Astrocyte (in vitro differentiated cells and primary cell): ENCODE data around the gene CRIM1. TPM values are rescaled to one million over a fixed set of nuclear protein-coding genes. Genes with fewer than 3 reads are reported as not detected.

Source experiments
- DNase-seq: peaks from one replicate; pipeline ENCODE4 v3.0.0-alpha.2; 2010; ENCODE audit warnings: low read depth
- FAIRE-seq: peaks from 2 replicates; lab custom pipeline; 2011; peaks lifted over from hg19 to GRCh38; lab: Jason Lieb, UNC
- H2AFZ ChIP-seq: 2 replicates; pipeline ENCODE4 v1.6.0; 2012; ENCODE audit warnings: low read depth, low read length, inconsistent platforms
- H3K27ac ChIP-seq: 2 replicates; pipeline ENCODE4 v1.5.1; 2011; ENCODE audit warnings: low read depth, low read length, inconsistent platforms
- H3K27me3 ChIP-seq: 2 replicates; pipeline ENCODE4 v1.6.0; 2011; ENCODE audit warnings: low read length, inconsistent platforms; ENCODE audit not compliant: insufficient read depth
- H3K36me3 ChIP-seq: 2 replicates; pipeline ENCODE4 v1.5.1; 2011; ENCODE audit warnings: low read length, inconsistent platforms; ENCODE audit not compliant: insufficient read depth
- H3K4me1 ChIP-seq: 2 replicates; pipeline ENCODE4 v1.5.1; 2011; ENCODE audit warnings: low read length, inconsistent platforms; ENCODE audit not compliant: insufficient read depth
- H3K4me2 ChIP-seq: 2 replicates; pipeline ENCODE4 v1.6.0; 2012; ENCODE audit warnings: low read length, inconsistent platforms
- H3K4me3 ChIP-seq: 2 replicates; pipeline ENCODE4 v1.5.1; 2011; ENCODE audit warnings: low read depth, mild to moderate bottlenecking, low read length, inconsistent platforms; ENCODE audit not compliant: insufficient read depth
- H3K79me2 ChIP-seq: 2 replicates; pipeline ENCODE4 v1.6.0; 2012; ENCODE audit warnings: mild to moderate bottlenecking, low read length, inconsistent platforms; ENCODE audit not compliant: insufficient read depth
- H3K9ac ChIP-seq: 2 replicates; pipeline ENCODE4 v1.6.0; 2012; ENCODE audit warnings: mild to moderate bottlenecking, low read length, inconsistent platforms
- H3K9me3 ChIP-seq: 2 replicates; pipeline ENCODE4 v1.5.1; 2012; ENCODE audit warnings: low read depth, mild to moderate bottlenecking, low read length, inconsistent platforms; ENCODE audit not compliant: insufficient read depth
- H4K20me1 ChIP-seq: 2 replicates; pipeline ENCODE4 v1.6.0; 2012; ENCODE audit warnings: low read length, inconsistent platforms; ENCODE audit not compliant: insufficient read depth
- H3K27ac Mint-ChIP-seq: one replicate; pipeline ENCODE4 v1.8.0; 2021; ENCODE audit warnings: mild to moderate bottlenecking, mixed read lengths; ENCODE audit not compliant: unreplicated experiment
- H3K27me3 Mint-ChIP-seq: one replicate; pipeline ENCODE4 v1.8.0; 2021; ENCODE audit warnings: low read depth, mixed read lengths; ENCODE audit not compliant: unreplicated experiment
- H3K36me3 Mint-ChIP-seq: one replicate; pipeline ENCODE4 v1.8.0; 2021; ENCODE audit warnings: low read depth, mixed read lengths; ENCODE audit not compliant: unreplicated experiment
- H3K4me1 Mint-ChIP-seq: one replicate; pipeline ENCODE4 v1.8.0; 2021; ENCODE audit warnings: low read depth, mixed read lengths; ENCODE audit not compliant: unreplicated experiment
- H3K4me3 Mint-ChIP-seq: one replicate; pipeline ENCODE4 v1.8.0; 2021; ENCODE audit warnings: mild to moderate bottlenecking, moderate library complexity, mixed read lengths; ENCODE audit not compliant: unreplicated experiment
- H3K9me3 Mint-ChIP-seq: one replicate; pipeline ENCODE4 v1.8.0; 2021; ENCODE audit warnings: mild to moderate bottlenecking, mixed read lengths; ENCODE audit not compliant: unreplicated experiment
- EZH2 ChIP-seq: IDR thresholded peaks from 2 replicates; pipeline ENCODE4 v1.6.1; 2012; ENCODE audit warnings: mild to moderate bottlenecking, low read length, inconsistent platforms; ENCODE audit not compliant: insufficient read depth
- total RNA-seq: library from RNA; stranded (reverse); gene quantifications from 2 replicates; pipeline ENCODE4 v1.2.1, GENCODE V29; 2021
- TF ChIP-seq, protein P1 (sequence below): IDR thresholded peaks from 2 replicates; pipeline ENCODE4 v1.5.1; 2011; ENCODE audit warnings: low read depth, mild to moderate bottlenecking, inconsistent platforms, low read length, moderate library complexity; ENCODE audit not compliant: insufficient read depth

Gene CRIM1
- total RNA-seq, 1 donor from 2014 or later = 180 TPM

DNA sequence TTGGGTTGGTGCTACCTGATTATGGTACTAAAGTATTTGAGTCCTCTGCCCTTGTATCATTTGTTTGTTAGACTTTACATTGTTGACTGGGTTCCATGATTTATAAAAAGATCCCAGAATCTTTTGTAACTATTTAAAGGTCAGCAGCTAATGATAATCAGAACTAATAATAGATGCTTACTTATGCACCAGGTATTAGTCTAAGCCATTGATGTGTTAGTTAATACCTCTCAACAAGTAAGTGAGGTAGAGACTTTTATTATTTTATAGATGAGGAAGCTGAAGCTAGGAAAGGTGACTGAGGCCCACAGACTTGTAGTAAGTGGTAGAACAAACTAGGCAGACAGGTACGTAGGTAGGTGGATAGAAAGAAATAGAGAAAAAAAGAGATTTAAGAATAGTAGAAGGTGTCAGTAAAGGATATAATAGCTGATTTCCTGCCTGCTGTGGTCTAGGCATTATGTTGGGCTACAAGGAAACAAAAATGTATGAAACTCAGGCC, 68.1 kb downstream of the CRIM1 start:
- peaks cover 97% of the 10 kb centered on the region for H3K79me2 ChIP-seq
- no peak for FAIRE-seq

GRCh38 chr2:36425608-36426355, 70.2 kb downstream of the CRIM1 start:
- Histone ChIP-seq H3K4me3 (no peak overlapping the region), H3K27me3 (no peaks in the 10 kb centered on the region), H3K9ac (no peak overlapping the region), H2AFZ (no peak overlapping the region), H3K36me3 (peaks cover 18% of the 10 kb centered on the region), H3K27ac (no peak overlapping the region), H3K4me2 (no peak overlapping the region), H4K20me1 (peaks cover 82% of the 10 kb centered on the region), H3K79me2 (peaks cover 97% of the 10 kb centered on the region), H3K9me3 (no peaks in the 10 kb centered on the region), H3K4me1 (peaks cover 9% of the 10 kb centered on the region)
- TF ChIP-seq, protein P1, sequence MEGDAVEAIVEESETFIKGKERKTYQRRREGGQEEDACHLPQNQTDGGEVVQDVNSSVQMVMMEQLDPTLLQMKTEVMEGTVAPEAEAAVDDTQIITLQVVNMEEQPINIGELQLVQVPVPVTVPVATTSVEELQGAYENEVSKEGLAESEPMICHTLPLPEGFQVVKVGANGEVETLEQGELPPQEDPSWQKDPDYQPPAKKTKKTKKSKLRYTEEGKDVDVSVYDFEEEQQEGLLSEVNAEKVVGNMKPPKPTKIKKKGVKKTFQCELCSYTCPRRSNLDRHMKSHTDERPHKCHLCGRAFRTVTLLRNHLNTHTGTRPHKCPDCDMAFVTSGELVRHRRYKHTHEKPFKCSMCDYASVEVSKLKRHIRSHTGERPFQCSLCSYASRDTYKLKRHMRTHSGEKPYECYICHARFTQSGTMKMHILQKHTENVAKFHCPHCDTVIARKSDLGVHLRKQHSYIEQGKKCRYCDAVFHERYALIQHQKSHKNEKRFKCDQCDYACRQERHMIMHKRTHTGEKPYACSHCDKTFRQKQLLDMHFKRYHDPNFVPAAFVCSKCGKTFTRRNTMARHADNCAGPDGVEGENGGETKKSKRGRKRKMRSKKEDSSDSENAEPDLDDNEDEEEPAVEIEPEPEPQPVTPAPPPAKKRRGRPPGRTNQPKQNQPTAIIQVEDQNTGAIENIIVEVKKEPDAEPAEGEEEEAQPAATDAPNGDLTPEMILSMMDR = no peak
- TF ChIP-seq EZH2 = no peak
- Mint-ChIP-seq H3K9me3 (no peaks in the 10 kb centered on the region), H3K27ac (no peak overlapping the region), H3K4me1 (peaks cover 23% of the 10 kb centered on the region), H3K27me3 (no peaks in the 10 kb centered on the region), H3K36me3 (peaks cover 9% of the 10 kb centered on the region), H3K4me3 (no peak overlapping the region)
- DNase-seq (no peak), FAIRE-seq (no peak)

More for the DNA sequence above, 68.1 kb downstream of the CRIM1 start:
- Histone ChIP-seq H3K4me1 (peaks cover 9% of the 10 kb centered on the region), H4K20me1 (peaks cover 84% of the 10 kb centered on the region), H2AFZ (no peak overlapping the region), H3K9ac (no peak overlapping the region), H3K4me2 (no peak overlapping the region), H3K27ac (no peak overlapping the region), H3K9me3 (no peaks in the 10 kb centered on the region), H3K27me3 (no peaks in the 10 kb centered on the region), H3K36me3 (peaks cover 12% of the 10 kb centered on the region), H3K4me3 (no peak overlapping the region)
- TF ChIP-seq, protein P1 = no peak
- TF ChIP-seq EZH2 = no peak
- H3K4me1 Mint-ChIP-seq = peaks cover 23% of the 10 kb centered on the region
- no peaks in the 10 kb centered on the region for H3K9me3 Mint-ChIP-seq
- no peaks in the 10 kb centered on the region for H3K27me3 Mint-ChIP-seq
- H3K4me3 Mint-ChIP-seq = no peak overlapping the region
- peaks cover 5% of the 10 kb centered on the region for H3K36me3 Mint-ChIP-seq
- H3K27ac Mint-ChIP-seq = peak overlapping the region; percentile 17
- no peak for DNase-seq

DNA sequence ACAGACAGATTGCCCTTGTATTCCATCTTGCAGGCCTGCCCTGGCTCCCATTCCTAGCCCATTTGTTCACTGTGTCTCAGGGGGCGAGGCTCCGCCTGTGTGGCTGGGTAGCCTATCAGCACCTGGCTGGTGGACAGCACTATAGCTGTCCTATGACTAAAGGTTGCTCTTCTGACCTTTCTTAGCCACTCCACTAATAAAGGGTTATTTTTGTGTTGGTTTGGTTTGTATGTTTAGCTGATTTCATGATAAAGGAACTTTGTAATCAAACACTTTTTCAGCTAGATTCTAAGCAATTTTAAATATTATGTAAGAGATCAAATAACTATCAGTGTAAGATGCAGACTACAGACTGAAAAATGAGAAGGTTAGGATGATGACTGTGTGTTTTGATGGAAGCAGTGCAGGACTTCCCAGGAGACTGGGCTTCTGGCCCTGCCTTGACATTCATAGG, 72.2 kb downstream of the CRIM1 start:
- FAIRE-seq (no peak), DNase-seq (peak; percentile 51)
- Mint-ChIP-seq H3K4me1 (peaks cover 14% of the 10 kb centered on the region), H3K4me3 (no peak overlapping the region), H3K36me3 (peaks cover 10% of the 10 kb centered on the region), H3K27me3 (no peaks in the 10 kb centered on the region), H3K9me3 (no peaks in the 10 kb centered on the region), H3K27ac (peak overlapping the region; percentile 38)
- H3K9me3 ChIP-seq = no peaks in the 10 kb centered on the region
- peaks cover 14% of the 10 kb centered on the region for H3K4me1 ChIP-seq
- peaks cover 97% of the 10 kb centered on the region for H3K79me2 ChIP-seq
- no peak for TF ChIP-seq EZH2
- TF ChIP-seq, protein P1 = no peak
- peaks cover 19% of the 10 kb centered on the region for H3K36me3 ChIP-seq
- H3K9ac ChIP-seq = no peak overlapping the region
- H3K27ac ChIP-seq = peak overlapping the region; percentile 43
- peaks cover 72% of the 10 kb centered on the region for H4K20me1 ChIP-seq
- peak overlapping the region; percentile 21 for H3K4me2 ChIP-seq
- no peak overlapping the region for H2AFZ ChIP-seq
- H3K4me3 ChIP-seq = no peak overlapping the region
- H3K27me3 ChIP-seq = no peaks in the 10 kb centered on the region
